Measurements from ENCODE around the gene P2RY11.

The P2RY11 gene

DNA sequence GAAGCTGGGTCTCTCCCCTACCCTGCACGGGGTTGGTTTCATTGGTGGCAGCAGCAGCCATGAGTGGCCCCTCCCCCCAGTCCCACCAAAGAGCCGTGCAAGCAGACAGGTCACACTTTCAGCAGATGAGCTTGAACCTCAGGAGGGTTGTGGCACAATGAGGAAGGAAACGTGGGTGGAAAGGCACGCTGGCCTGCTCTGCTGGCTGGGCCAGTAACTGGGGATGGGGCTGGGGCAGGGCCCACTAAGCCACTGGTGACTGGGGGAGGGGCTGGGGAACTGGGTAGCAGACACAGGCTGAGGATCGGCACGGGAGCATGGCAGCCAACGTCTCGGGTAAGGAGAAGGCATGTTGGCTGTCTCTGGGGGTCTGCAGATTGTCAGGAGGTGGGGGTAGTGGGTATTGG, at the start of gene P2RY11:
Gene P2RY11 (plus strand): TSS at position 289 of the 407 bp plus-strand sequence. CDS start 29 bp downstream, at position 318.
- no peak for DNase-seq (ENCODE audit: low read depth)

GRCh38 chr19:10061717-10062310, 49.7 kb upstream of the P2RY11 start:
- no peak for DNase-seq (ENCODE audit: low read depth)

GRCh38 chr19:10068205-10068604, 43.3 kb upstream of the P2RY11 start:
- no peak for DNase-seq (ENCODE audit: low read depth)

DNA sequence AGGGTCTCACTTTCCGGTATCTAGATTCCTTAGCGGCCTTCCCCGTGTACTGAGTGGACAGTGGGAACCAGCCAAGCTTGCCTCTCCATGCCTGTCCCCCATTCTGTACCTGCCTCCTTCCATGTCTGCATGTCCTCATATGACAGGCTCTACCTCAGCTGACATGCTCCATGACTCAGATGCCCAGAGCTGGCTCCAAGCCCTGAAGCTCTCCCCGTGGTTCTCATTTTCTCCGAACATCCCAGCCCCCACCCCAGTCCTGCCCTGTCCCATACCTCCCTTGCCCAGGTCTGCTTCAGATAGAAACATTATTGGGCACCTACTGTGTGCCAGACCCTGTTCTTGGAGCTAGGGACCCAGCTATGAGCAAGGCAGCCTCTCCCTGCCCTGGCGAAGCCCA, 42.4 kb upstream of the P2RY11 start:
- DNase-seq (ENCODE audit: low read depth), result peak; percentile 19

- no peak for DNase-seq (ENCODE audit: low read depth)
Measured at GRCh38 chr19:10070730-10071446, 40.6 kb upstream of the P2RY11 start.

GRCh38 chr19:10074153-10074552, 37.3 kb upstream of the P2RY11 start:
- peak; percentile 16 for DNase-seq (ENCODE audit: low read depth)

DNA sequence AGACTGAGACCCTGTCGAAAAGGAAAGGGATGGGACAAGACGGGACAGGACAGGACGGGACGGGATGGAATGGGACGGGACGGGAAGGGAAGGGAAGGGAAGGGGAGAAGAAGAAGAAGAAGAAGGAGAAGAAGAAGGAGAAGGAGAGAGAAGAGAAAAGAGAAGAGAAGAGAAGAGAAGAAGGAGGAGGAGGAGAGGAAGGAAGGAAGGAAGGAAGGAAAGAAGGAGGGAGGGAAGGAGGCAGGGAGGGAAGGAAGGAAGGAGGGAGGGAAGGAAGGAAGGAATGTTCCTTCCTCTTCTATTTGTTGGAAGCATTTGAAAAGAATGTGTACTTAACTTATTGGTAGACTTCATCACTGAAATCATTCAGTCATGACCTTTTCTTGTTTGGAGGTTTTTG, 35.0 kb upstream of the P2RY11 start:
- DNase-seq (ENCODE audit: low read depth), result no peak

GRCh38 chr19:10078329-10078728, 33.2 kb upstream of the P2RY11 start:
- no peak for DNase-seq (ENCODE audit: low read depth)

DNA sequence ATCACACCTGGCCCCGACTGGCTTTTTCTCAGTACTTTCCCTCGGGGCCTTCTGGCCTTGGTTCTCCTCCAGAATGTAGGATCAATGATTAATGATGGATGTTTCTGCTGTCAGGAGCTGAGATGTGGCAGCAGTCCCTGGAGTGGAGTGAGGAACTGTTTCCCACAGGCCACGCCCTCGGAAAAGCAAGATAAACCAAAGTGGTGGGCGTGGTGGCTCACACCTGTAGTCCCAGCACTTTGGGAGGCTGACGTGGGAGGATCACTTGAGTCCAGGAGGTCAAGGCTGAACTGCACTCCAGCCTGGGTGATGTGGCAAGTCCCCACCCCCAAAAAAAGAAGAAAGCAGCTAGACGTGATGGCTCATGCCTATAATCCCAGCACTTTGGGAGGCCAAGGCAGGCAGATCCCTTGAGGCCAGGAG, 32.5 kb upstream of the P2RY11 start:
- no peak for DNase-seq (ENCODE audit: low read depth)

GRCh38 chr19:10083911-10084310, 27.6 kb upstream of the P2RY11 start:
- no peak for DNase-seq (ENCODE audit: low read depth)

DNA sequence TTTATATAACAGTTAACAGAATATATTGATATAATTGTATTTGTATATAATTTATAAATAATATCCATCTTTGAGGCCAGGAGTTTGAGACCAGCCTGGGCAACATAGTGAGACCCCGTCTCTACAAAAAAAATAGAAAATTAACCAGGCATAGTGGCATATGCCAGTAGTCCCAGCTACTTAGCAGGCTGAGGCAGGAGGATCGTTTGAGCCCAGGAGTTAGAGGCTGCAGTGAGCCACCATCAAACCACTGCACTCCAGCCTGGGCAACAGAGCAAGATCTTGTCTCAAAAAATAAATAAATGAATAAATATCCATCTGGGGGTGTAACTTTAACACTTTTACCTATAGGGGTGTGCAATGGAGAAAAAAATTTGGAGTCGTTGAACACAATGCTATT, 26.7 kb upstream of the P2RY11 start:
- DNase-seq (ENCODE audit: low read depth), result no peak

DNA sequence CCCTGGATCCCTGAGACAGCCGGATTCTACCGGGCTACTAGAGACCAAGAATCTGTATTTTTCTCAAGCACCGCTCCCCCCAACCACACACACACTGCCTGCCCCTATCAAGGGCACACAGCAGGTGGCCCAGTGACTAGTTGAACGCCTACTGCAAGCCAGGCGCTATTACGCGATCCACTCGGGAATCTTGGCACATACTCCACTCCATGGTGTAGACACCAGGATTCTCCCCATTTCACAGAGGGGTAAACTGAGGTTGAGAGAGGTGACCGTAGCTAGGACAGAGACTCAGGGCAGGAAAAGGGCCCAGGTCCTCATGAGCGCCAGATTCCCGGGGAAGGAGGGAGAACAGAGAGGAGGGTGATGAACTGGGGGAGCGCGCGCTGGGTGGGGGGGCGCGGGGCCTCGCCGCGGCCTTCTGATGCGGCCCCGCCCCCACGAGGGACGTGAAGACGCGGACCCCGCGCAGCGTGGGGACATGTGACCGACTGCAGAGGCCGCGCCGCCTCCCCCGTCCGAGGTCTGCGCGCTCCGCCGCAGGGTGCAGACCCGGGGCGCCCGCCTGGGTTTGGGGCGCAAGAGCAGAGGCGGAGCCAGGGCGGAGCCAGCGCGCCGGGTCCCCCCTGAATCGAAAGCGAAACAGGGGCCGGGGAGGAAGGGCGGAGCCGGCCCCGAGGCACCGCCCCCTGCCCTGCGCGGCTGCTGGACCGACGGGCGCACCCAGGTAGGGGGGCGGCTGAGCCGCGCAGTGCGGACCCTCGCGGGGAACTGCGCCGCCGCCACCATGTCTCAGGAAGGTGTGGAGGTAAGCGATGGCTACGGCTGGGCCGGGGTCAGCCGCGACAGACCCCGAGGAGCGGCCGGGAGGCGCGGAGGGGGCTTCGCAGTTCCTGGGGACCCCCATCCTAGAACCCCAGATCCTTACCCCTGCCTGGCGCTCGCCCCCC, 25.6 kb upstream of the P2RY11 start, which contains the start of gene SHFL:
Gene SHFL (plus strand): TSS at position 677 of the 950 bp plus-strand sequence. CDS start 111 bp downstream, at position 788.
- DNase-seq (ENCODE audit: low read depth), result peak; percentile 49

DNA sequence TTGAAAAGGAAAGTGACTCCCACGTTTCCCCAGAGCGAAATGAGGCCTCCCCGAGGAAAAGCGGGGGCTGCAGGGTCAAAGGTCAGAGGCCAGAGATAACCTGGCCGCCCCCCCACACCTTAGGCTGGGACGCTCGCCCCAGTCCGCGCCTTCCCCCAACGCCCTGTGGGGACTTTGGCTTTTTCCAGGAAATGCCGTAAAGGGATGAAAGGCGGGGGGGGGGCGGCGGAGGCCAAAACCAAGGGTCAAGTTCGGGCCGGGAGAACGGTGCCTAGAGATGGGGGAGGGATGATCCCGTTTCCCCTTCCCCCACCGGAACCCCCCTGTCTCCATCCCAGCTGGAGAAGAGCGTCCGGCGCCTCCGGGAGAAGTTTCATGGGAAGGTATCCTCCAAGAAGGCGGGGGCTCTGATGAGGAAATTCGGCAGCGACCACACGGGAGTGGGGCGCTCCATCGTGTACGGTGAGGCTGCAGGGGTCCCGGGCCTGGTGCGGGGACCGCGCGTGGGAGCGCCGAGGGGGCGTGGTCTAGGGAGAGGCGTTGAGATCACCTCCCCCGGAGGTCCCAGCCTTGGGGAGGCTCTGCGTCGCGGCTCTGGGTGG, 24.8 kb upstream of the P2RY11 start:
- DNase-seq (ENCODE audit: low read depth), result no peak

GRCh38 chr19:10087296-10088061, 24.0 kb upstream of the P2RY11 start:
- no peak for DNase-seq (ENCODE audit: low read depth)

GRCh38 chr19:10088949-10089554, 22.4 kb upstream of the P2RY11 start:
- no peak for DNase-seq (ENCODE audit: low read depth)

- DNase-seq (ENCODE audit: low read depth), result no peak
Measured at GRCh38 chr19:10089801-10090375, 21.6 kb upstream of the P2RY11 start.

DNA sequence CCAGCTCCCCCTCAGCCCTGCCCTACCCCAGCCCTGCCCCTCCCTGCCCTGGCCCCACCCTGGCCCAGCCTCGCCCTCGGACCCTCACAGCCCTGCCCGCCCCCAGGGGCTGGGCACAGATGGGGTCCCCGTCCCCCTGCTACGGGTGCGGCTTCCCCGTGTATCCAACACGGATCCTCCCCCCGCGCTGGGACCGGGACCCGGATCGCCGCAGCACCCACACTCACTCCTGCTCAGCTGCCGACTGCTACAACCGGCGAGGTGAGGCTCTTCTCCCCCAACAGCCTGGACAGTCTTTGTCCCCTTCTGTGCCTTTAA, 20.2 kb upstream of the P2RY11 start:
- no peak for DNase-seq (ENCODE audit: low read depth)

- DNase-seq (ENCODE audit: low read depth), result peak; percentile 18
Measured at GRCh38 chr19:10091895-10092641, 19.4 kb upstream of the P2RY11 start.

GRCh38 chr19:10092648-10093294, 18.7 kb upstream of the P2RY11 start:
- no peak for DNase-seq (ENCODE audit: low read depth)
